ENCODE data around the gene VPS33B.

VPS33B gene

DNA sequence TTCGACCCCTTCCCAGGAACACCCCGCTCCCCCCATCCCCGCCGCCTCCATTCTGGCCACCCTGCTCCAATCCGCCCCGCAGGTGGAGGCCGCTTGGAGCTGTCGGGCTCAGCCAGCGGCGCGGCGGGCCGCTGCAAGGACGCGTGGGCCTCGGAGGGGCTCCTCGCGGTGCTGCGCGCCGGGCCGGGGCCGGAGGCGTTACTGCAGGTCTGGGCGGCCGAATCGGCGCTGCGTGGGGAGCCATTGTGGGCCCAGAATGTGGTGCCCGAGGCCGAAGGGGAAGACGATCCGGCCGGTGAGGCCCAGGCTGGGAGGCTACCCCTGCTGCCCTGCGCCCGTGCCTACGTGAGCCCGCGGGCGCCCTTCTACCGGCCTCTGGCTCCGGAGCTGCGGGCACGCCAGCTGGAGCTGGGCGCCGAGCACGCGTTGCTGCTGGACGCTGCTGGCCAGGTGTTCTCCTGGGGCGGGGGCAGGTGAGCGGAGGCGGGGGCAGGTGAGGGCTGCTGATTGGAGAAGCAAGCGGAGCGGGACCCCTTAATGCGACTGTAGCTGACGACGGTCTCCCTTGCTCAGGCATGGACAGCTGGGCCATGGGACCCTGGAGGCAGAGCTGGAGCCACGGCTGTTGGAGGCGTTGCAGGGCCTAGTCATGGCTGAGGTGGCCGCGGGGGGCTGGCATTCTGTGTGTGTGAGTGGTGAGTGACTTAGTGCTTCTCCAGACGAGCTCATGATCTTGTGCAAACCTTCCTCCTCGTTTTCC is 65.2 kb downstream of the VPS33B start:
- no peak for TF ChIP-seq EZH2phosphoT487 (conservative IDR thresholded peaks at IDR 0.05; ENCODE audit: low read length)
- TF ChIP-seq, protein P1, sequence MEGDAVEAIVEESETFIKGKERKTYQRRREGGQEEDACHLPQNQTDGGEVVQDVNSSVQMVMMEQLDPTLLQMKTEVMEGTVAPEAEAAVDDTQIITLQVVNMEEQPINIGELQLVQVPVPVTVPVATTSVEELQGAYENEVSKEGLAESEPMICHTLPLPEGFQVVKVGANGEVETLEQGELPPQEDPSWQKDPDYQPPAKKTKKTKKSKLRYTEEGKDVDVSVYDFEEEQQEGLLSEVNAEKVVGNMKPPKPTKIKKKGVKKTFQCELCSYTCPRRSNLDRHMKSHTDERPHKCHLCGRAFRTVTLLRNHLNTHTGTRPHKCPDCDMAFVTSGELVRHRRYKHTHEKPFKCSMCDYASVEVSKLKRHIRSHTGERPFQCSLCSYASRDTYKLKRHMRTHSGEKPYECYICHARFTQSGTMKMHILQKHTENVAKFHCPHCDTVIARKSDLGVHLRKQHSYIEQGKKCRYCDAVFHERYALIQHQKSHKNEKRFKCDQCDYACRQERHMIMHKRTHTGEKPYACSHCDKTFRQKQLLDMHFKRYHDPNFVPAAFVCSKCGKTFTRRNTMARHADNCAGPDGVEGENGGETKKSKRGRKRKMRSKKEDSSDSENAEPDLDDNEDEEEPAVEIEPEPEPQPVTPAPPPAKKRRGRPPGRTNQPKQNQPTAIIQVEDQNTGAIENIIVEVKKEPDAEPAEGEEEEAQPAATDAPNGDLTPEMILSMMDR (IDR thresholded peaks at IDR 0.05; ENCODE audit: insufficient read depth, low read length, poor library complexity, severe bottlenecking) = no peak
- H3K9me2 ChIP-seq (replicated peaks; ENCODE audit: insufficient read depth, low read length) = no peaks in the 10 kb centered on the region
- H3K4me3 ChIP-seq (ENCODE audit: insufficient read depth, low read length, poor library complexity, severe bottlenecking) = no peak overlapping the region
- peaks cover 3% of the 10 kb centered on the region; the same call in 1 of the 2 replicates for H3K79me2 ChIP-seq (ENCODE audit: insufficient read depth, low read length)
- 0 out of 2 replicates have a peak, but pooled peaks cover 2% of the 10 kb centered on the region for H4K20me1 ChIP-seq (ENCODE audit: low read depth, low read length)
- no peaks in the 10 kb centered on the region for H3K27me3 ChIP-seq (ENCODE audit: low read length)
- H3F3A ChIP-seq (ENCODE audit: insufficient read depth) = peaks cover 24% of the 10 kb centered on the region
- H3K9ac ChIP-seq (ENCODE audit: low read length) = no peak overlapping the region
- H2AFZ ChIP-seq (ENCODE audit: low read depth, low read length, severe bottlenecking) = no peak overlapping the region
- no peaks in the 10 kb centered on the region for H3K36me3 ChIP-seq (ENCODE audit: low read length)
- peak overlapping the region; percentile 89 for H3K4me2 ChIP-seq (ENCODE audit: low read depth, low read length, poor library complexity, severe bottlenecking)
- no peak overlapping the region for H3K27ac ChIP-seq (ENCODE audit: low read depth, low read length)
- no peaks in the 10 kb centered on the region for H3K9me3 ChIP-seq (ENCODE audit: insufficient read depth, low read length)

DNA sequence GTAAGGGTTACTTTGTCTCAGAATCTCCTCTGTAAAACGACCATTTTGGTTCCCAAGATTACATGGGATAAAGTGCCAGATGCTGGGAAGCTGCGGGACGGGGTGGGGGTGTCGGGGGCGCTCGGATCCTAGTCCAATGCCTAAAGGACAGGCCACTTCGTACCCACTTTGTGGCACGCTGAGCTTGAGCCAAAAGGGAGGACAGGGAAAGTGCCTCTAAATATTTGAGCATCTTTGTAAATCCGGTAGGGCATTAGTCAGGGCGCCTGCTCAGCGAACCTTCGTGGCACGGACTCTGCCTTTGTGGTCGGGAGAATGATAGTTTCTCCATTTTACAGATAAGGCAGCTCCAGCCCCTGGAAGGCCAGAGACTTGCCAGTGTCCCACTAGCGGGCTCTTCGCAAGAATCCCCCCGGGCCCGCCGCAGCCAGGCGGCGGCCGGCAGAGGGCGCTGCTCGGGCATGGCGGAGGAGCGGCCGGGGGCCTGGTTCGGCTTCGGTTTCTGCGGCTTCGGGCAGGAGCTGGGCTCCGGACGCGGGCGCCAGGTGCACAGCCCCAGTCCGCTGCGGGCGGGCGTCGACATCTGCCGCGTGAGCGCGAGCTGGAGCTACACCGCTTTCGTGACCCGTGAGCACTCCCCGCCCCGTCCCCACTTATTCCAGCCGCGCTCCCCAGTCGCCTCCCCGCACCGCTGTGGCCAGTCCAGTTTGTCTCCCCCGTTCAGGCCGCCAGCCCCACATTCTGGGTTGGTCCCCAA is 65.9 kb downstream of the VPS33B start:
- TF ChIP-seq, protein P1 (IDR thresholded peaks at IDR 0.05; ENCODE audit: insufficient read depth, low read length, poor library complexity, severe bottlenecking) = peak; percentile 97
- TF ChIP-seq EZH2phosphoT487 (conservative IDR thresholded peaks at IDR 0.05; ENCODE audit: low read length) = no peak
- Histone ChIP-seq H3K79me2 (ENCODE audit: insufficient read depth, low read length) (peaks cover 3% of the 10 kb centered on the region; the same call in 1 of the 2 replicates), H3K9ac (ENCODE audit: low read length) (peak overlapping the region; percentile 87), H3K9me2 (replicated peaks; ENCODE audit: insufficient read depth, low read length) (no peaks in the 10 kb centered on the region), H2AFZ (ENCODE audit: low read depth, low read length, severe bottlenecking) (peak overlapping the region; percentile 27), H3F3A (ENCODE audit: insufficient read depth) (peaks cover 22% of the 10 kb centered on the region), H3K36me3 (ENCODE audit: low read length) (no peaks in the 10 kb centered on the region), H3K4me3 (ENCODE audit: insufficient read depth, low read length, poor library complexity, severe bottlenecking) (peak overlapping the region; percentile 72), H3K27ac (ENCODE audit: low read depth, low read length) (peak overlapping the region; percentile 94), H3K27me3 (ENCODE audit: low read length) (no peaks in the 10 kb centered on the region), H4K20me1 (ENCODE audit: low read depth, low read length) (no peaks in the 10 kb centered on the region), H3K9me3 (ENCODE audit: insufficient read depth, low read length) (no peaks in the 10 kb centered on the region), H3K4me2 (ENCODE audit: low read depth, low read length, poor library complexity, severe bottlenecking) (peak overlapping the region; percentile 89)

DNA sequence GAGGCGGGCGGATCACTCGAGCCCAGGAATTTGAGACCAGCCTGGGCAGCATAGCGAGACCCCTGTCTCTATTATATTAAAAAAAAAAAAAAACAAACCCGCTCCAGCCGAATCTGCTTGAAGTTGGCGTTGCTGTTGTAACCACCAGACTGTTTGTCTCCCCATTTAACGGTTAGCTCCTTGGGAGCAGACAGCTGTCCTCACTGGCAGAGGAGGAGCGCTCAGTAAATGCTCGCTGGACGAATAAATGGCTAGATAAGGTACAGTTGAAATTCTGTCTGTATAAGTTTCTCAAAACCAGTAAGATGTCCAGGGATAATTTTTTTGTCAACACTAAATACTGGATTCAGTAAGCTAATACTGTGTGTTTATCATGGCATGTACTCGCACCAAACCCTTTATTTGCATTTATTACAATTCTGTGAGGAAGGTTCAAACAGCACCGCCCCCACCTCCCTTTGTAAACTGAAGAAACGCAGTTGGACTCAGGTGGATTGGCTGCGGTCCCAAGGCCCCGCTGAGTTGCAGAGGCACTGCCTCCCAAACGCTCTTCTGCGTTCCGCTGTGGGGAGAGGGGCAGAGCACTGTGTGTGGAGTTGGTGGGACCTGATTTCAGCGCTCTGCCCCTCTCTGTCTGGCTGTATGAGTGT is 66.6 kb downstream of the VPS33B start:
- H3K9me2 ChIP-seq (replicated peaks; ENCODE audit: insufficient read depth, low read length) = no peaks in the 10 kb centered on the region
- H3K36me3 ChIP-seq (ENCODE audit: low read length) = no peaks in the 10 kb centered on the region
- peak overlapping the region; percentile 87 for H3K9ac ChIP-seq (ENCODE audit: low read length)
- peaks cover 22% of the 10 kb centered on the region for H3F3A ChIP-seq (ENCODE audit: insufficient read depth)
- peak overlapping the region; percentile 89 for H3K4me2 ChIP-seq (ENCODE audit: low read depth, low read length, poor library complexity, severe bottlenecking)
- no peak for TF ChIP-seq EZH2phosphoT487 (conservative IDR thresholded peaks at IDR 0.05; ENCODE audit: low read length)
- TF ChIP-seq, protein P1 (IDR thresholded peaks at IDR 0.05; ENCODE audit: insufficient read depth, low read length, poor library complexity, severe bottlenecking) = no peak
- peak overlapping the region; percentile 27 for H2AFZ ChIP-seq (ENCODE audit: low read depth, low read length, severe bottlenecking)
- H4K20me1 ChIP-seq (ENCODE audit: low read depth, low read length) = no peaks in the 10 kb centered on the region
- no peaks in the 10 kb centered on the region for H3K27me3 ChIP-seq (ENCODE audit: low read length)
- peak overlapping the region; percentile 94 for H3K27ac ChIP-seq (ENCODE audit: low read depth, low read length)
- H3K4me3 ChIP-seq (ENCODE audit: insufficient read depth, low read length, poor library complexity, severe bottlenecking) = peak overlapping the region; percentile 72
- no peaks in the 10 kb centered on the region for H3K9me3 ChIP-seq (ENCODE audit: insufficient read depth, low read length)
- H3K79me2 ChIP-seq (ENCODE audit: insufficient read depth, low read length) = peaks cover 3% of the 10 kb centered on the region; the same call in 1 of the 2 replicates

Measured in SU-DHL-6 (cell line).